ENCODE measurements around the gene DUSP19. TPM values are rescaled to one million over a fixed set of nuclear protein-coding genes. Genes with fewer than 3 reads are reported as not detected.
A peak's percentile ranks its signal among the peaks of the same experiment; 100 is the strongest.

The DUSP19 gene
- total RNA-seq, 1 experiment from 2014 or later: 5.1 TPM

DNA sequence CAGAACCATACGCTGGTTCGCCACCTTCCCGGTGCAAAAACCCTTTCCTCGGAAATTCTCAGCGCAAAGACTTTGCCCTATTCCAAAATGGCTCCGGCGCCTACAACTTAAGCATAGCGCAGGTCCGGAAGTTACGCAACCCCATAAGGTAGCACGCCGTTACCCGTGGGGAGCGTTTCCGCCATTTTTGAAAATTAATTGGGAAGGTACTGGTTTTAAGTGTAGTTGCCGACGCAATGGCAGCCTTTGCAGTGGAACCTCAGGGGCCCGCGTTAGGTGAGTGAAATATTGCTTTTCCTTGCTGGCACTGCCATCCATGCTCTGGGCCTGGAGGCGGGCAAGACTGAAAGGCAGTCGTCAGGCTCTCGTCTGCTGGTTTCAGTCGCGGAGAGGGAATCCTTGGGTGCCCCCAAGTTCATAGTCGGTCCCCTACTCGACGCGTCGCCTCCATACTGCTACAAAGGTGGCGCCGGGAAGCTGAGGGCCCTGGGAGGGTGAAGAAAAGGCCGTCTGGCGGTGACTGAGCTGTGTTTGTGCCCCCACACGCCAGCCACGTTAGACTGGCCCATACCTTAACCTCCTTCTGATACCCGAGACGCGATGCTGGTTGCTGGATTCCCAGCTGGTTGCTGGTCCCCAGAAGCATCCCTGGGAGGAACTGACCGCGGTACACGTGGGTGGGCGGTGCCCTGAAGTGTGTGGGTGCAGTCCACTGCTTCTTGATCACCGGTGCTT lies 45.8 kb downstream of the DUSP19 start, which contains the start of gene NUP35:
Gene NUP35, plus strand, starts transcription at position 222 of the 735 bp plus-strand sequence. Its CDS starts 15 bp downstream, at position 237.
- no peaks in the 10 kb centered on the region for H3K27me3 ChIP-seq (replicated peaks)
- peak within 1 kb of the TSS; percentile 89 for H3K27ac ChIP-seq
- H3K4me1 ChIP-seq (replicated peaks): peaks cover 6% of the 10 kb centered on the region
- H3K9me3 ChIP-seq (replicated peaks): no peaks in the 10 kb centered on the region
- H3K36me3 ChIP-seq: peaks cover 14% of the 10 kb centered on the region
- peak within 1 kb of the TSS; percentile 79 for H3K4me3 ChIP-seq
- peak; percentile 81 to 88 for DNase-seq (ENCODE audit: low read depth in 1 of 2, low spot score in 2 of 2)

DNA sequence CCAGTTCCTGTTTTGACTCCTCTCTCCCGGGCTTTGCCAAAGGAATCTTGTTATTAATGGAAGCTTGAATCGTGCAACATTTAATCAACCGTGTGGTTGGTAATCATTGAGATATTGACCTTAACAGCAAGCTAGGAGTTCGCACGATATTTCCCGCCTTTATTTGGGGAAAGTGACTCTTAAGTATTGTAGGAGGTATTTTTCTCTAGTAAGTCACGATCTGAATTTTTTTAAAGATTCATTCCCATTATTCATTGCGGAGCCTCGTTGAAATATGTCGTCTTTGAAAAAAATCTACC lies 46.4 kb downstream of the DUSP19 start:
- H3K36me3 ChIP-seq: peaks cover 20% of the 10 kb centered on the region
- DNase-seq (ENCODE audit: low read depth in 1 of 2, low spot score in 2 of 2): no peak
- H3K9me3 ChIP-seq (replicated peaks): no peaks in the 10 kb centered on the region
- peak overlapping the region; percentile 79 for H3K4me3 ChIP-seq
- H3K27ac ChIP-seq: no peak overlapping the region
- no peaks in the 10 kb centered on the region for H3K27me3 ChIP-seq (replicated peaks)
- H3K4me1 ChIP-seq (replicated peaks): peaks cover 6% of the 10 kb centered on the region

DNA sequence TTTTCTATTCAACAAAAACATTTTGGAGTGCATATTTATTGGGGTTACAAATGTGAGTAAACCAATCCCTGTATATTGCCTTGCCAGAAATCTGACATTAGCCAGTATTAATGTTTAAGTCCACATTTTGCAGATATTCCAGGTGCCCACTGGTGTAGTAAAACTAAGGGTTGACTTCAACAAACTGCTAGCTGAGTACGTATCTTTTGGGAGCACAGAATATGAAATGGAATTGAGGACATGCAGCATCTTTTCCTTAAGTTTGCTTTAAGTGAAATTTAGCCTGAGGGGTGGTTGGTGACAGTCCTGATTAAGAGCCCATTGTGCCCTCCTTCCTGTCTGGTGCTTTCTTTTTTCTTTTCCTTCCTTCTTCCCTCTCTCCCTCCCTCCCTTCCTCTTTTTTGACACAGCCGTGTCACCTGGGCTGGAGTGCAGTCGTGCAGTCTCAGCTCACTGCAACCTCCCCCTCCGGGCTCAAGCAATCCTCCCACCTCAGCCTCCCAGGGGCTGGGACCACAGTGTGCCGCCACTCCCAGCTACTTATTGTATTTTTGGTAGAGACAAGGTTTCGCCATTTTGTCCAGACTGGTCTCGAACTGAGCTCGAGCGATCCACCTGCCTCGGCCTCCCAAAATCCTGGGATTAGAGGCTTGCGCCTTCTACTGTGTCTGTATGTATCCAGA lies 47.3 kb downstream of the DUSP19 start:
- H3K4me1 ChIP-seq (replicated peaks): peaks cover 6% of the 10 kb centered on the region
- no peaks in the 10 kb centered on the region for H3K27me3 ChIP-seq (replicated peaks)
- H3K27ac ChIP-seq: no peak overlapping the region
- peaks cover 25% of the 10 kb centered on the region for H3K36me3 ChIP-seq
- H3K4me3 ChIP-seq: peak overlapping the region; percentile 35
- H3K9me3 ChIP-seq (replicated peaks): no peaks in the 10 kb centered on the region
- DNase-seq (ENCODE audit: low read depth in 1 of 2, low spot score in 2 of 2): peak in 1 of 2 experiments; percentile 7

DNA sequence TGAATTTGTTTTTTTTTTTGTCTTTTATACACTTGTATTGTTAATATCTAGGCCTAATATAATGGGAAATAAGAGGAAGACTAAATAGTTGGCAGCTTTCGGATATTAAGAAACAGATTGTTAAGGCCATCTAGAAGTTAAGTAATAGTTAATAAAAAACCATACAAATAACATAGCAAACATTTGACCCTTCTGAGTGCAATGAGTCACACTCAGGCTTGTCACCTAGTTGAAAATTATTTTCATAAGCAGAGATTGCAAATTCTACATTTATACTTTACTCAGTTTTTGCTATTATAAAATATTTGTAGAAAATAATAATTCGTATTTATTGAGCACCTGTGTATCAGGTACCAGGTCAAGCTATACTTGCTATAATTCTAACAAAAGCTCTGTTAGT lies 48.1 kb downstream of the DUSP19 start:
- no peak for DNase-seq (ENCODE audit: low read depth in 1 of 2, low spot score in 2 of 2)
- H3K4me1 ChIP-seq (replicated peaks): peaks cover 6% of the 10 kb centered on the region

DNA sequence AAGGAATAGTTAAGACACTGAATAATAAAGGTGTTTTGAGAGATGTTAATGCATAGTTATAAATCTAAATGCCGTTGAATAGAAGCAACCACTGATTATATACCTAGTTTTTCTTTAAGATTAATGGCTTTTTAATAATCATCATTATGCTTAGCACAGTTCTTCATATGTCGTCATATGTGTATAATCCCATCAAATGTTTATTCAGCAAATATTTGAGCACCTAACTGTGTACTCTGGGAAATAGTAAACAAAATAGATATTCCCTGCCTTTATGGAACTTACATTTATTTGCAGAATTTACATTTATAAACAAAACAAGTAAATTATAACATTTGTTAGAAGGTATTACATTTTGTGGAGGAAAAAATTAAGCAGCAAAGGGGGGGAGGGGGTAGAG lies 55.5 kb downstream of the DUSP19 start:
- Histone ChIP-seq H3K4me3 (no peak overlapping the region), H3K27ac (no peak overlapping the region), H3K4me1 (replicated peaks) (no peaks in the 10 kb centered on the region), H3K27me3 (replicated peaks) (no peaks in the 10 kb centered on the region), H3K9me3 (replicated peaks) (no peaks in the 10 kb centered on the region), H3K36me3 (peaks cover 41% of the 10 kb centered on the region)
- DNase-seq (ENCODE audit: low read depth in 1 of 2, low spot score in 2 of 2): no peak

More for the DNA sequence above, 48.1 kb downstream of the DUSP19 start:
- Histone ChIP-seq H3K36me3 (peaks cover 32% of the 10 kb centered on the region), H3K4me3 (no peak overlapping the region), H3K27me3 (replicated peaks) (no peaks in the 10 kb centered on the region), H3K9me3 (replicated peaks) (no peaks in the 10 kb centered on the region), H3K27ac (no peak overlapping the region)

DNA sequence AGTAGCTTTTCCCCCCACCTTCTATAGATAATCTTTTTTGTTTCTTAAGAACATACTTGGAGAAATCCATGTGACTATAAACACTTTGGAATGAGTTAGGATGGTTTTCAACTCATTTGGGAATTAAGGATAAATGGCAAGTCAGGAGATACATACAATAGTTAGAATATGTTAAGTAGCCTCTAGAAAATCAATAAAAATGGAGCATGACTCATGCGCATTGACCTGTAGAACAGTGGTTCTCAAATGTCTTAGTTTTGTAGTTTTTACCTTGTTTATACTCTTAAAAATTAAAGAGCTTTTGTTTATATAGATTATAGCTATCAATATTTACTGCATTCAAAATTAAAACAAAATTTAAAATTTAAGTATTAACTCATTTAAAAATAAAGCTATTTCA lies 70.4 kb downstream of the DUSP19 start:
- Histone ChIP-seq H3K4me3 (no peak overlapping the region), H3K9me3 (replicated peaks) (no peaks in the 10 kb centered on the region; the same call in 1 of the 2 replicates), H3K4me1 (replicated peaks) (peaks cover 24% of the 10 kb centered on the region), H3K27ac (peak overlapping the region; percentile 75), H3K36me3 (peaks cover 38% of the 10 kb centered on the region), H3K27me3 (replicated peaks) (no peaks in the 10 kb centered on the region)
- DNase-seq (ENCODE audit: low read depth in 1 of 2, low spot score in 2 of 2): peak in 1 of 2 experiments; percentile 14

DNA sequence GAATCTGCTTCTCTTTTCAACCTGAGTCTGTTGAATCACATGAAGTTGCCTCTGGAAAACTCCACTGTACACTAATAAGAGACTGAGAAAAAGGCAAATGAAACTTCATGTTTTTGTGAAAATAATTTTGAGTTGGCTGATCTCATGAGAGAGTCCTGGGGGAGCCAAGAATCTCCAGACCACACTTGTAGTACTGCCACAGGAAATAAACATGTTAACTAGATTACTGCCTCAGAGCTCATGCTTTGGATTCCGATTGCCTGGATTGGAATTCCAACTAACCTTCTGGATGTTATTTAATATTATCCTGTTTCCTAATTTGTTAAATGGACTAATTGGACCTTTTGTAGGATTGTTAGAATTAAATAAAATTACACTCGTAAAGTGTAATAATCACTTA lies 70.9 kb downstream of the DUSP19 start:
- H3K27ac ChIP-seq: peak overlapping the region; percentile 75
- peaks cover 24% of the 10 kb centered on the region for H3K4me1 ChIP-seq (replicated peaks)
- peak; percentile 55 to 71 for DNase-seq (ENCODE audit: low read depth in 1 of 2, low spot score in 2 of 2)
- no peaks in the 10 kb centered on the region for H3K9me3 ChIP-seq (replicated peaks)
- H3K4me3 ChIP-seq: no peak overlapping the region
- H3K36me3 ChIP-seq: peaks cover 36% of the 10 kb centered on the region
- no peaks in the 10 kb centered on the region for H3K27me3 ChIP-seq (replicated peaks)

Other genes starting within 250 kb of the DUSP19 start
- 0.03 TPM in 1 of 2 replicates, not detected in the other for gene FRZB, start 212.1 kb upstream of the DUSP19 start, total RNA-seq (2014; rRNA removed; shearing (Covaris generic))
- 96.6 and 195 TPM in 2 replicates for gene NCKAP1, start 40.3 kb upstream of the DUSP19 start, total RNA-seq (2014; rRNA removed; shearing (Covaris generic))
- 41.9 and 47.8 TPM in 2 replicates for gene NUP35, start 45.7 kb downstream of the DUSP19 start, total RNA-seq (2014; rRNA removed; shearing (Covaris generic))

Measured in SJSA1 (cell line).